IPS-18a (cell line): ENCODE measurements around the gene MARCHF5.

Experiments used
- H3K27ac ChIP-seq: one replicate; pipeline ENCODE4 v1.5.1; 2013; ENCODE audit warnings: low read length
- H3K27me3 ChIP-seq: one replicate; pipeline ENCODE4 v1.6.1; 2013; ENCODE audit warnings: mild to moderate bottlenecking, low read length; ENCODE audit not compliant: control insufficient read depth, insufficient read depth
- H3K36me3 ChIP-seq: one replicate; pipeline ENCODE4 v1.6.1; 2013; ENCODE audit warnings: low read depth, low read length; ENCODE audit not compliant: control insufficient read depth
- H3K4me1 ChIP-seq: one replicate; pipeline ENCODE4 v1.6.1; 2013; ENCODE audit warnings: low read depth, low read length; ENCODE audit not compliant: control insufficient read depth
- H3K4me3 ChIP-seq: one replicate; pipeline ENCODE4 v1.5.1; 2013; ENCODE audit warnings: low read length
- H3K9ac ChIP-seq: one replicate; pipeline ENCODE4 v1.6.1; 2013; ENCODE audit warnings: mild to moderate bottlenecking, low read length, moderate library complexity
- H3K9me3 ChIP-seq: one replicate; pipeline ENCODE4 v1.6.1; 2013; ENCODE audit warnings: low read depth, low read length; ENCODE audit not compliant: control insufficient read depth

The MARCHF5 gene

GRCh38 chr10:92274071-92274470 is 16.9 kb upstream of the MARCHF5 start:
- H3K4me3 ChIP-seq: no peak overlapping the region
- H3K27ac ChIP-seq: no peak overlapping the region
- H3K27me3 ChIP-seq: no peaks in the 10 kb centered on the region
- no peaks in the 10 kb centered on the region for H3K36me3 ChIP-seq
- no peaks in the 10 kb centered on the region for H3K4me1 ChIP-seq
- no peaks in the 10 kb centered on the region for H3K9me3 ChIP-seq
- no peak overlapping the region for H3K9ac ChIP-seq

DNA sequence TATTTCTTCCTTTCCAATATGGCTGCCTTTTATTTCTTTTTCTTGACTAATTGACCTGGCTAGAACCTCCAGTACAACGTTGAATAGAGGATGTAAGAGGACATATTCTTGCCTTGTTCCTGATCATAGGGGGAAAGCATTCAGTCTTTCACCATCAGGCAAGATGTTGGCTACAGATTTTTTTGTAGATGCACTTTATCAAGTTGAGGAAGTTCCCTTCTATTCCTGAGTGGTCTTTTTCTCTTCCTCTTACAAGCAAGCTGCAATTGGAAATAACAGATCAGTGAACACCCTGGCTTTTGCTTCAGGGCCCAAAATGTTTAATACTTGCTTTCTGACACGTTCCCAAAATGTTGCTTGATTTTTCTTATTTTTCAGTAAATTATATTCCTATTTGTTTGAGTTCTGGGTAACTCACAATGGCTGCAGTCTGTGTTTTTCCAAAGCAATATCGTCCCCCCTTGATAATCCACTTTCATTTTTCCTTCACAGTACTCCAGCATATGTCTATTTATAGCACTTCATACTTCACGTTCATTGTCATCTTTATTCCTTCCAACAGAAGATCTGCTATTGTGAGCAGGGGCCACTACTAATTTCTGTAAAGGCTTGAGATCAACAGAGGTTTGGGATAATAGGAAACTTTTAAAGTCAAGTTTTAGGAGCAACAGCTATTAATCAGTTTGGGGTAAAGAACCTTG is 11.8 kb upstream of the MARCHF5 start:
- Histone ChIP-seq H3K4me1 (no peaks in the 10 kb centered on the region), H3K9me3 (no peaks in the 10 kb centered on the region), H3K27ac (no peak overlapping the region), H3K9ac (no peak overlapping the region), H3K4me3 (no peak overlapping the region), H3K36me3 (no peaks in the 10 kb centered on the region), H3K27me3 (no peaks in the 10 kb centered on the region)

GRCh38 chr10:92284112-92284704 is 6.8 kb upstream of the MARCHF5 start:
- no peak overlapping the region for H3K27ac ChIP-seq
- no peak overlapping the region for H3K4me3 ChIP-seq
- H3K36me3 ChIP-seq: no peaks in the 10 kb centered on the region
- no peaks in the 10 kb centered on the region for H3K4me1 ChIP-seq
- H3K9me3 ChIP-seq: no peaks in the 10 kb centered on the region
- no peaks in the 10 kb centered on the region for H3K27me3 ChIP-seq
- no peak overlapping the region for H3K9ac ChIP-seq

DNA sequence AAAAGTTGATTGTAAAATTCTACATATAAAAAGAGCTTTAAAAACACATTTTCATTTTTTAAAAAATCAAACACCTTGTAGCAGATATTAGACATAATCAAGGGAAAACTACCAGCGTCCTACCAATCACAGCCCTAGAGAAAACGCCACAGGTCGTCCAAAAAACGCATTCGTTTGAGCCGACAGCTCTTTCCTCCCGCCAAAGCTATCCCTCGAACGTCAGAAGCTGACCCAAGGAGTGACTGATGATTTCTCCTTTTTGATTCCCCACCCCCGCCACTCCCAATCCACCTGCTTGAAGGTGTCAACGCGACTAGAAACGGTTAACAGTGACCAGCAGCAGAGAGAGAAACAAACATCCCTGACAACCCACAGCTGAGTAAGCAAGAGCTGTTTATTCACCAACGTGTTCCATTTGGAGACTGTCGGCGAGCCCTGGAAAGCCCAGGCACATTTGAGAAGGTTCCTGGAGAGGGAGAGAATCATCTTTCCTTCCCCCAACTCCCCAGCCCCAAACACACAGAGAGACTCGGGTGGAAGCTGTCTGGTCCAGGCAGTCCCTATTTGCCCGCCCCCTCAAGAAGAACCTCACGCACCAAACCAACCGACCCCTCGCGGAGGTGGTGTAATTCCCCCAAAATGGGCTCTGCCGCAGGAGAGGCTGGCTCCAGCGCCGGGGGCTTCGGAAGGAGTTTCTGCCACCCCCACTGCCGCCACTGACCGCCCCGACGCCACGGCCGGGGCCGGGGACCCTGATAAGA is 711 bp upstream of the MARCHF5 start:
- peak overlapping the region; percentile 34 for H3K27ac ChIP-seq
- H3K9ac ChIP-seq: peak overlapping the region; percentile 89
- H3K36me3 ChIP-seq: peaks cover 10% of the 10 kb centered on the region
- peaks cover 8% of the 10 kb centered on the region for H3K4me1 ChIP-seq
- no peaks in the 10 kb centered on the region for H3K9me3 ChIP-seq
- no peaks in the 10 kb centered on the region for H3K27me3 ChIP-seq
- H3K4me3 ChIP-seq: peak overlapping the region; percentile 92

DNA sequence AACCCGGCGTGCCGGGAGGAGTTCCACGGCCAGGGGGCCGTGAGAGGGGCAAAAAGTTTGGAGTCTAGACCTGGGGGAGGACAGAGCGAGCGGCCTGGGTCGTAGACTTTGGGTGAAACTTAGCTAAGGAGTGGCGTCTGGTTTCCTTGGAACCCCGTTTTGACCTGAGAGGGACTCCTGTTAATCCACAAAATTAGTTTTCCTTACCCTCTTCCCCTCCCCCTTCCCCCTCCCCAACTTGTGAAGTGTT is 574 bp downstream of the MARCHF5 start:
- H3K36me3 ChIP-seq: peaks cover 13% of the 10 kb centered on the region
- H3K27ac ChIP-seq: no peak overlapping the region
- no peaks in the 10 kb centered on the region for H3K27me3 ChIP-seq
- H3K9ac ChIP-seq: peak overlapping the region; percentile 89
- peaks cover 8% of the 10 kb centered on the region for H3K4me1 ChIP-seq
- H3K4me3 ChIP-seq: peak overlapping the region; percentile 92
- no peaks in the 10 kb centered on the region for H3K9me3 ChIP-seq

DNA sequence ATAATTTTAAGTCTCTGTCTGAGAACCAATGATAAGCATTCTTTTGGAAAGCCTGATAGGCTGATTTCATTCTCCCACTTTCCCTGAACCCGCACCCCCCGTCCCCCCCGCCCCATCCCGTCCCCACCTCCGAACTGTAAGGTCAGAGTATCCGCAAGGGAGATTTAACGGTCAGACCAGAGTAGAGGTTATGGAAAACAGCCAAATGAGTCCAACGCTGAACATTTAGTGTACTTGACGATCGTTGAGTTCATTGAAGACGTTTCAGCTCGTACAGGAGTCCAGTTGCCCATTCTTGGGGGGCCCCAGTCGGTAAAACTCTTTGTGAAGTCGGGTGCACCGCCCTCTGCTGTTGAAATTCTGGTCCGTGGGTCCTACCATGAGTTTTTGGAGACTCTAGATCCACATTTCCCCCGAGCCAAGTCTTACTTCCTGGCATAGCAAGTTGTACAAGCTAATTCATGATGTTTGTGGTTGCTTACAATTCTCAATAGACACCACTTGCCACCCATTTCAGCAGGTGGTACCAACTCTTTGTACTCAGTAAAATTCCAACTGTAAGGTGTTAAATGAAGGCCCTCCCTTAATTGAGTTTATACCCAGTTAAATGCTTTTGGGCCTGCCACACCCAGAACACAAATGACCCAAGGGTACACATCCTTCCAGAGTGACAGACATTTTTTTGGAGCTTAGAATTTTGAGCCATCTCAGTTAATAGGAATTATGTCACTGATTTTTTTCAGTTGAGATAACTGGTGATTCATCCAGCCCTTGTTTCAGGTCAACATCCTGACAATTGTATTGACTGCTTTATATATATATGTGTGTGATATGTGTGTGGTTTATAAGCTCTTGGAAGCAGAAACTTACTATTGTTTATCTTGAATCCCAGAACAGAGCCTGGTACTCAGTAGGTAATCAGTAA is 1.2 kb downstream of the MARCHF5 start:
- Histone ChIP-seq H3K4me3 (peak overlapping the region; percentile 92), H3K36me3 (peaks cover 14% of the 10 kb centered on the region), H3K9ac (peak overlapping the region; percentile 89), H3K27me3 (no peaks in the 10 kb centered on the region), H3K9me3 (no peaks in the 10 kb centered on the region), H3K27ac (no peak overlapping the region), H3K4me1 (peaks cover 8% of the 10 kb centered on the region)

GRCh38 chr10:92298487-92298886 is 7.5 kb downstream of the MARCHF5 start:
- Histone ChIP-seq H3K4me3 (no peak overlapping the region), H3K9ac (no peak overlapping the region), H3K27me3 (no peaks in the 10 kb centered on the region), H3K4me1 (peaks cover 10% of the 10 kb centered on the region), H3K27ac (no peak overlapping the region), H3K9me3 (no peaks in the 10 kb centered on the region), H3K36me3 (peaks cover 14% of the 10 kb centered on the region)

- Histone ChIP-seq H3K36me3 (no peaks in the 10 kb centered on the region), H3K9me3 (no peaks in the 10 kb centered on the region), H3K9ac (no peak overlapping the region), H3K4me1 (peaks cover 46% of the 10 kb centered on the region), H3K27me3 (no peaks in the 10 kb centered on the region), H3K27ac (no peak overlapping the region), H3K4me3 (no peak overlapping the region)
Measured at GRCh38 chr10:92303096-92303495, 12.1 kb downstream of the MARCHF5 start.

DNA sequence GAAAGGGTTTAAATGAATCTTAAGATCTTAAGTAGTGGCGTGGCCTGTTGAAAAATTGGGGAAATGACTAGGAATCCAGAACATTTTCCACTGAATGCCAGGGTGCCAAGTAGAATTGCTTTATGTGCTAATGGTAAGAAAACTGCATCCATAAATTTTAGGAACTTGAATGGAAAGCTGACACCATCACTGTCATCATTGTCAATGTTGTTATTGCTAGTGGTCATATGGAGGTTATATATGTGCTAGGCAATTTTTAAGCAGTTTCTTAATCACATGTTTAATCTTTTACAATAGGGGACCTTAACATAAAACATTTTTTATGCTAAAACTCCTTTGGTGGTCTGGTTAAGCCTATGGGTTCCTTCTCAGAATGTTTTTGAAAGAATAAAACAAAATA is 13.1 kb downstream of the MARCHF5 start:
- Histone ChIP-seq H3K27ac (no peak overlapping the region), H3K4me1 (peaks cover 46% of the 10 kb centered on the region), H3K36me3 (no peaks in the 10 kb centered on the region), H3K9ac (no peak overlapping the region), H3K27me3 (no peaks in the 10 kb centered on the region), H3K4me3 (no peak overlapping the region), H3K9me3 (no peaks in the 10 kb centered on the region)

- Histone ChIP-seq H3K27me3 (no peaks in the 10 kb centered on the region), H3K27ac (peak overlapping the region; percentile 87), H3K9ac (peak overlapping the region; percentile 47), H3K4me3 (peak overlapping the region; percentile 39), H3K9me3 (no peaks in the 10 kb centered on the region), H3K36me3 (no peaks in the 10 kb centered on the region), H3K4me1 (peaks cover 52% of the 10 kb centered on the region)
Measured at GRCh38 chr10:92305133-92306072, 14.4 kb downstream of the MARCHF5 start.
